Panc1 (cell line): ENCODE measurements around the gene SLC66A3.

Source experiments
- CTCF ChIP-seq: fragments of 450-650 bp; IDR thresholded peaks from 2 replicates; pipeline ENCODE4 v1.5.1; 2017; ENCODE audit warnings: mild to moderate bottlenecking
- POLR2AphosphoS5 ChIP-seq: IDR thresholded peaks from 2 replicates; pipeline ENCODE4 v1.6.1; 2012; ENCODE audit warnings: mild to moderate bottlenecking, low read depth, low read length, moderate library complexity
- TCF7L2 ChIP-seq: IDR thresholded peaks from 2 replicates; pipeline ENCODE4 v1.6.1; 2011; ENCODE audit warnings: mild to moderate bottlenecking, low read depth, low read length, inconsistent platforms

GRCh38 chr2:11123001-11123809 lies 32.1 kb upstream of the SLC66A3 start:
- no peak for TF ChIP-seq CTCF
- TF ChIP-seq TCF7L2: no peak
- no peak for TF ChIP-seq POLR2AphosphoS5
